ENCODE results near the gene ESR2. TPM values are rescaled to one million over a fixed set of nuclear protein-coding genes. Genes with fewer than 3 reads are reported as not detected.

ESR2 gene
- total RNA-seq, 1 donor from 2014 or later = 0.06 TPM

DNA sequence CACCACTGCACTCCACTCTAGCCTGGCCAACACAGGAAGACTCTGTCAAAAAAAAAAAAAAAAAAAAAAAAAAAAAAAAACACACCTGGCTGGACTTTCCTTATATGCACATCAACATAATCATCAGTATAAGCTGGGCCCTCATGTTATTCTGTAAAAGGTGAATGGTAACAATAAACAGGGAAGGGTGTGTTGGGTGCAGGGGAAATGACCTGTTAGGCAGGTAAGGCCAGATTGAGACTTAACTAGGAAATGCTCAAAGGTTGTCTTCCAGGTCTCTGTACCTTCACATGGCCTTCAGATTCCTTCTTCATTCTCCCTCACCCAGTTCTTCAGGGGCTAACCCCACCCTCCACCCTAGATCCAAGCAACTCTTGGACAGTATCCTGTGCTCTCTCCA lies 47.5 kb downstream of the ESR2 start:
- no peak overlapping the region for H3K4me3 ChIP-seq (ENCODE audit: low read depth, low read length)
- TF ChIP-seq CTCF (conservative IDR thresholded peaks at IDR 0.05; ENCODE audit: low read depth, low read length) = no peak

DNA sequence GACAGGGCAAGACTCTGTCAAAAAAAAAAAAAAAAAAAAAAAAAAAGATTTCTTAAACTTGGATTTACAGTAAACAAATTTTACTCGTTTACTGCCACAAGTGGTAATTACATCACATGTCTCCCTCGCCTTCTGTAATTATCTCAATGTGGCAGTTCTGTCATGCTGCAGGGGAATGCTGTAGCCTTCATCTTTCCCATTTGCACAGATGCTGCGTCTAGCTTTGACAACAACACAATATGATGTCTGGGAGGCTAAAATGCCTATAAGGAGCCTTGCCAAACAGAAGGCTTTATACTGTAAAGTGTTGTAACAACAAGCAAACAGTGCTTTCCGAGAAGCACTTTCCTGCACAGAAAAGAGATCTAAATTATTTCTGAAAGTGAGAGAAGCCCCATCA lies 48.7 kb downstream of the ESR2 start:
- H3K4me3 ChIP-seq (ENCODE audit: low read depth, low read length) = no peak overlapping the region
- TF ChIP-seq CTCF (conservative IDR thresholded peaks at IDR 0.05; ENCODE audit: low read depth, low read length) = no peak
- DNase-seq (ENCODE audit: low read depth) = no peak

More for the DNA sequence above, 47.5 kb downstream of the ESR2 start:
- DNase-seq (ENCODE audit: low read depth) = no peak

DNA sequence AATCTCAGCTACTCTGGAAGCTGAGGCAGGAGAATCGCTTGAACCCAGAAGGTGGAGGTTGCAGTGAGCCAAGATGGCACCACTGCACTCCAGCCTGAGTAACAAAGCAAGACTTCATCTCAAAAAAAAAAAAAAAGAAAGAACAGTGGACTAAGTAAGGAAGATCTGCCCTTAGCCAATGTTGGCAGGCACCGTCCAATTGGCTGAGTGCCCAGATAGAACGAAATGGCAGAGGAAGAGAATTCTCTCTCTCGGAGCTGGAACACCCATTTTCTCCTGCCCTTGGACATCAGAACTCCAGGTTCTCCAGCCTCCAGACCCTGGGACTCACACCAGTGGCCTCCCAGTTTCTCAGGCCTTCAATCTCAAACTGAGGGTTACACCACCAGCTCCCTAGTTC lies 49.9 kb downstream of the ESR2 start:
- DNase-seq (ENCODE audit: low read depth) = no peak
- no peak for TF ChIP-seq CTCF (conservative IDR thresholded peaks at IDR 0.05; ENCODE audit: low read depth, low read length)

GRCh38 chr14:64238631-64239030 lies 55.5 kb downstream of the ESR2 start:
- DNase-seq (ENCODE audit: low read depth) = no peak
- TF ChIP-seq CTCF (conservative IDR thresholded peaks at IDR 0.05; ENCODE audit: low read depth, low read length) = no peak
- H3K4me3 ChIP-seq (ENCODE audit: low read depth, low read length) = no peak overlapping the region

More for the DNA sequence above, 49.9 kb downstream of the ESR2 start:
- H3K4me3 ChIP-seq (ENCODE audit: low read depth, low read length) = no peak overlapping the region

DNA sequence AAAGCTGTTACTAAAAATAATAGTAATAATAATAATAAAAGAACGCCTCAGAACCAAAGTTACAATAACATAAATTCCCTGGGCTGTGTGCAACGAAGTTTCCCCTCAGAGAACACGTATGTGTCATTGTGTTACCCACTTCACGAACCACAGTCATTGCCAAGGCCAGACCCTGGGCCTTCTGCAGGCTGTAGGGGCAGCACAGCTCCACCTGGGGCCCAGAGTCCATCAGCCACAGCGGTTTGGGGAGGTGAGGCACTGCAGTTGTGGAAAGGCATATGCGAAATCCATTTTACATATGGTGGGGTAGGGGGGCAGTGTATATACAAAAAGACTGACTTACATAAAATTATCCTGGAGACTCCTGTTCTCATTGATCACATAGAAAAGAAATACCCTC lies 56.1 kb downstream of the ESR2 start:
- DNase-seq (ENCODE audit: low read depth) = no peak
- no peak for TF ChIP-seq CTCF (conservative IDR thresholded peaks at IDR 0.05; ENCODE audit: low read depth, low read length)
- H3K4me3 ChIP-seq (ENCODE audit: low read depth, low read length) = no peak overlapping the region

DNA sequence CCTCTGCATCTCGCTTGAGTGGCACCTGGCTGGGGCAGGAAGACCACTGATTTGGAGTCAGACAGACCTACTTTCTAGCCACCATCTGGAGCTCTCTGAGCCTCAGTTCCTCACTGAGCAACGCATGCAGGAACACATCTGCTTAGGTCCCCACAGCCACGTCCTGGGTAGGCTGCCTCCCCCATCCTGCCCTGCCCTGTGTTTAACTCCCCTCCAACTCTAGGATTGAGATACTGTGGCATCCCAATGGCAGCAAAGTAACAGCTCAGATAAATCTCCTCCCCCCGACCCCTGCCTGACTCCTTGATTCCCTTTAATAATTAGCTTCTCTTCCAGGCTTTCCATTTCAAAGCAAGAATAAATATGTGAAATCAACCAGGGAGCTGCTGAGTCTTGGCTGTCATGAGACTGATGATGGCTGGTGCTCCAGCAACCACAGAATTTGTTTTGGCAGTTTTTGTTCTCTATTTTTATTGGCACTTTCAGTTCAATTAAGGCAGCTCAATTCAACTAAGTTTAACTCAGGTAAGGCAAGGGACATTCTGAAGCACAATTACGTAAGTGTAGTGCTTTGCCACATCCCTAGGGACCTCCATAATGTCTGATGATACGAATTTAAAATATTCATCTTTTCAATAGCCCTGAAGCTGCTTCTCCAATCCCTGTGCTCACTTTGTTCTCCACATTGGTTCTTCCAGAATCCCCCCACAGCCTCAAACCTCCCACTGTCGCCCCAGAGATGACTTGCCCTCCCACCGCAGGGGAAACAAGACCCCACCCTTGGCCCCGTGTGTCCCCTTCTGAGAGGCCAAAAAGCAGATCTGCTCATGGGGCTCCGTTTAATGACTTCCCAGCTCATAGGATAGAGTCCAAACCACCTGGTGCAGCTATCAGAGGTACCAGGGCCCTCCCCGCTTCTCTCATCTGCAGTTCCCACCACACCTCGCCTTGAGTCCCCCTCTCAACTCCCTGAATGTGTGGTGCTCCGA lies 58.2 kb downstream of the ESR2 start:
- DNase-seq (ENCODE audit: low read depth) = no peak
- no peak overlapping the region for H3K4me3 ChIP-seq (ENCODE audit: low read depth, low read length)
- no peak for TF ChIP-seq CTCF (conservative IDR thresholded peaks at IDR 0.05; ENCODE audit: low read depth, low read length)
